Renal cortical epithelial cell (primary cell): ENCODE measurements around the gene PARD3. TPM values are rescaled to one million over a fixed set of nuclear protein-coding genes. Genes with fewer than 3 reads are reported as not detected.

Experiments used
- DNase-seq: peaks from one replicate; pipeline ENCODE4 v3.0.0-alpha.2; 2011; ENCODE audit warnings: low read depth
- total RNA-seq: library from RNA; depleted of rRNA; stranded (reverse); fragments of >200 nt; gene quantifications from 2 replicates; pipeline ENCODE4 v1.2.3, GENCODE V29; 2014

Gene PARD3
- total RNA-seq, 1 donor from 2014 or later, result 154 TPM

DNA sequence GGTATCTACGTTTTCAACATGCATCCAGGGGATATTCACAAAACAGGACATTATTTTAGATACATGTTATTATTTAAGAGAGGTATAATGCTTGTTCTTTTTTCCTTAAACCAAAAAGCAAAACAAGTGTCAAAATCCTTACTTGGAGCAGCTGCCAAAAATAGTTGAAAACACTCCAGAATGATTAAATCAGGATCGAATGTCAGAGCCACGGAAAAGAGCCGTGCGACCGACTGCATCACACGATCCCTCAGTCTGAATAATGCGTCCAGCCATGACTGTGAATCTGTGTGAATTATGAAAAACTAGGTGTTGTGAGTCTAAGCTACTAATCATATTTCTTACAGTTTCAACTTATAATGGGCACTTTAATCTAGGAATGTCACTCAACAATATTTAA, 126.0 kb downstream of the PARD3 start:
- DNase-seq, result no peak

DNA sequence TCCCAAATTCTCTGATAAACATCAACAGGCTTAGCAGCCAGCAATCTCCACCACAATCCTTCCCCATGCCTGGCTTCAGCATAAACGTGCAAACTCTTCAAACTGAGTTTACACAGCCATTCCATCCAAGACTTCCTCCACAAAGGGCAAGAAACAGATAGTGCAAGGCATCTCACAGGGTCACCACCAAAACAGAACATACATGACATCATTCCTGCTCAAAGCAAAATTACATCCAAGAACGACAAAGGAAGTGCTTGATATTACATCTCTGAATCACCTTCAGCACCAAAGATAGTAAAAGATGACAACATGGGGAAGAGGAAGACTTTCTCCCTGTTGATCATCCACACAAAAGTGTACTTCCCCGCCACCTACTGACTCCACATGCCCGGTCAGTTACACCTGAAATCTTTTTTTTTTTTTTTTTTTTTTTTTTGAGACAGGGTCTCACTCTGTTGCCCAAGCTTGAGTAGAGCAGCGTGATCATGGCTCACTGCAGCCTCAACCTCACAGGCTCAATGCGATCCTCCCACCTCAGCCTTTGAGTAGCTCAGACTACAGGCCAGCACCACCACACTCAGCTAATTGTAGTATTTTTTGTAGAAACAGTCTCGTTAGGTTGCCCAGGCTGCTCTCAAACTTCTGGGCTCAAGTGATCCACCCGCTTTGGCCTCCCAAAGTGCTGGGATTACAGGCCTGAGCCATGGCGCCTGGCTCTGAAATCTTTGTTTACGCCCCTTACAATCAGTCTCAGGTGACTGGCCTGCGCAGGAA, 127.5 kb downstream of the PARD3 start:
- DNase-seq, result no peak

DNA sequence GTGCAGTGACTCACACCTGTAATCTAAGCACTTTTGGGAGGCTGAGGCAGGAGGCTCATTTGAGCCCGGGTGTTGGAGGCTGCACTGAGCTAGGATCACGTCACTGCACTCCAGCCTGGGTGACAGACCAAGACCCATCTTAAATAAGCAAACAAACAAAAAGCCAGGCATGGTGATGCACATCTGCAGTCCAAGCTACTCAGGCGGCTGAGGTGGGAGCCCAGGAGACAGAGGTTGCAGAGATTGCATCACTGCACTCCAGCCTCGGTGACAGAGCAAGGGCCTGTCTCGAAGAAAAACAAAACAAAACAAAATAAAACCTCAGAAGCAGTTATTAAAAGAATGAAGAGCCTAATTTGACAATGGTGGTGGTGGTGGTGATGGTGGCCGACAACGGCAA, 132.5 kb downstream of the PARD3 start:
- no peak for DNase-seq

GRCh38 chr10:34681933-34682332, 133.2 kb downstream of the PARD3 start:
- DNase-seq, result no peak

DNA sequence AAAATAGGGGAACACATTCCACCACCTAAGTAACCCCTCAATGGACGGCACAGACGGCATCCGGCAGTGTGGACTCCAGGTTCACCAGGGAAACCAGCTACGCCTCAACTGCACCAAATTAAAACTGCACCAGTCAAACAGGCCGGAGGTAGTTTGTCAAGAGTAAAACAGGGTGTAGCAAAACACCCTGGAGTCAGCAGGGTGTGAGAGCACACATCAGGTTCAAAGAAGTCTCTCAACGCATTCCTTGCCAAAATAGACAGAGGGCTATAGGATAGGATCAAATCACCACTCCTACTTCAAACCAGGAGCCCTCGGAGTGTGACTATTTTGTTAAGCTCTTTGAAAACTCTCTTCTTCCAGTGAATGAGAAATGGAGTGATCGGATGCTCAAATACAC, 135.9 kb downstream of the PARD3 start:
- DNase-seq, result no peak

- DNase-seq, result no peak
Measured at GRCh38 chr10:34677591-34677990, 137.5 kb downstream of the PARD3 start.

GRCh38 chr10:34677132-34677531, 138.0 kb downstream of the PARD3 start:
- DNase-seq, result no peak

DNA sequence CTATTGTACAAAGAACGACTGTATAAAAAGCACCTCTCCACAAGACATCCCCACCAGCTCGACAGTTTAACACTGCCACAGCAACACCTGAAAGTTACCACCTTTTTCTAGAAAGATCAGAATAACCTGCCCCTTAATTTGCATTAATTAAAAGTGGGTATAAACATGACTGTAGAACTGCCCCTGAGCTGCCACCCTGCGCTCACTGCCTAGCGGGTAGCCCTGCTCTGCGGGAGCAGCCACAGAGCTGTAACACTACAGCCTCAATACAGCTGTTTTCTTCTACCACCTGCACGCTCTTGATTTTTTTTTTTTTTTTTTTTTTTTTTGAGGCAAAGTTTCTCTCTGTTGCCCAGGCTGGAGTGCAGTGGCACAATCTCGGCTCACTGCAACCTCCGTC, 140.9 kb downstream of the PARD3 start:
- DNase-seq, result no peak

GRCh38 chr10:34670081-34670480, 145.0 kb downstream of the PARD3 start:
- DNase-seq, result no peak

DNA sequence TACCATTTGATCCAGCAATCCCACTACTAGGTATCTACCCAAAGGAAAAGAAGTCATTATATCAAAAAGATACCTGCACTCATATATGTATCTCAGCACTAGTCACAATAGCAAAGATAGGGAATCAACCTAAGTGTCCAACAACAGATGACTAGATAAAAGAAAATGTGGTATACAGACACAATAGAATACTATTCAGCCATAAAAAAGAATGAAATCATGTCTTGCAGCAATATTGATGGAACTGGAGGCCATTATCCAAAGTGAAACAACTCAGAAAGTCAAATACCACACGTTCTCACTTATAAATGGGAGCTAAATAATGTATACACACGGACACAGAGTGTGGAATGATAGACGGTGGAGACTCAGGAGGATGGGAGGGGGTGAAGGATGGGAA, 146.0 kb downstream of the PARD3 start:
- no peak for DNase-seq

GRCh38 chr10:34667177-34667576, 147.9 kb downstream of the PARD3 start:
- no peak for DNase-seq

GRCh38 chr10:34666008-34666704, 148.9 kb downstream of the PARD3 start:
- DNase-seq, result peak; percentile 95

DNA sequence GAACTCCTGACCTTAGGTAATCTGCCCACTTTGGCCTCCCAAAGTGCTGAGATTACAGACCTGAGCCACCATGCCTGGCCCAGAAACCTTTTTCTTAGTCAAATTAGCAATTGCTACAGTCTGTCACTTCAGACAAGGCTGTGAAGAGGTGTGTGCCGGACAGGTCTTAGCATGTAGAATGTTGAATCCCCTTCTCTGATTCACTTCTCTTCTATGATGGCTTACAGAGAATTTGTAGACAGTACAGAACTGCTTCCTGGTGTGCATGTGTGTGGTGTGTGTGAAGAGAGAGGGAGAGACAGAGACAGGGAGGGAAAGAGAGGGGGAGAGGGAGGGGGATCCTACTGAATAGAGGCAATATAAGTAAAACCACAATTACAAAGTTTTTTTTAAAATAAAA, 150.4 kb downstream of the PARD3 start:
- no peak for DNase-seq

DNA sequence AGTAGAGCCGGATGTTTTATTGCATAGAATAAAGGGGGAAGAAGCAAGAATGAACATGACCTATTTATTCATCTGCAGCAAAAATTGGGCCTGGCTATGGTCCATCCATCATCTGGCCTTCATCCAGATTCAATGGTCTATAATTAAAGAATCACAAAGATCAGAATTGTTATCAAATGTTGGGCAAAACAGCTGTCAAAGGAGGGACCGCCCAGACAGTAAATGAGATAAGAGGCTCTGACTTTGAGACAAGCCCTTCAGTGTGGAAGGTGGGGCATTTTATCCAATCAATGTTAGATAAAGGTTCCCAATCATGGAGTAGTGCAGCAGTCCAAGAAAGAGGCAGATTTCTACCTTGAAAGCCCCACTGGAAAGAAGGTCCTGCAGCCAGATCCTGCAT, 153.5 kb downstream of the PARD3 start:
- DNase-seq, result no peak

DNA sequence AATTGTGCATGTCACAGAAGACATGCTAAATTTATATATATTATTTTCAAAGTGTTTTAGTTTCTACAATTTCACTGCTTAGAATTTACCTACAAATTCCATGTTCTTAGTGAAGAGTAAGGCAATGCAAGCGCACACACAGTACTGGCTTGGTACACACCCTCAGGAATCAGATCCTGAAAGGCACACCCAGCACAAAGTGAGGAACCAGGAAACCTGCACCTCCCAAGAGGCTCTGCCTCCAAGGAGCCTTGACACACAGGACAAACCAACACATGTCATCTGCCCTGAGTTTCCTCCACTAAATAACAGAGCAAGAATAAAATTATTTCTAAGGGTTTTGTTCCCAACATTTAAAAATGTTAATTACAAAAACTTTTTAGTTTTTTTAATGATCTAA, 156.2 kb downstream of the PARD3 start:
- DNase-seq, result no peak

DNA sequence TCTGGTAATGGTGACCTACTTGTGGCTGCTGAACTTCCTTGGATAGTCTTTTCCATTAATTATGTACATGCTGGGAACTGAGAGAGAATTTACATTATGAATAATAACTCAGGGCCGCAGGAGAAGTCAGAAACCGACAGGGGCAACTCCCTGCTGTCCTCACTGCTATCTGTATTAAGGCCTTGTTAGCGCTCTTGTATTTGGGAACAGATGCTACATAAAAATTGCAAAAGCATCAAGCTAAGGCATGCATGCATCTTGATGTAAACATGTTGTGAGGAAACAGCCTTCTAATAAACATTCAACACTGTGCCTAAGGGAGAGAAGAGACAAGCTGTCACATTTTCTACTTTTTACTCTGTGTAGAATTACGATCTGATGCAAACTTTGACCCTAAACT, 158.4 kb downstream of the PARD3 start:
- no peak for DNase-seq

- DNase-seq, result peak; percentile 80
Measured at GRCh38 chr10:34655286-34656170, 159.6 kb downstream of the PARD3 start.

DNA sequence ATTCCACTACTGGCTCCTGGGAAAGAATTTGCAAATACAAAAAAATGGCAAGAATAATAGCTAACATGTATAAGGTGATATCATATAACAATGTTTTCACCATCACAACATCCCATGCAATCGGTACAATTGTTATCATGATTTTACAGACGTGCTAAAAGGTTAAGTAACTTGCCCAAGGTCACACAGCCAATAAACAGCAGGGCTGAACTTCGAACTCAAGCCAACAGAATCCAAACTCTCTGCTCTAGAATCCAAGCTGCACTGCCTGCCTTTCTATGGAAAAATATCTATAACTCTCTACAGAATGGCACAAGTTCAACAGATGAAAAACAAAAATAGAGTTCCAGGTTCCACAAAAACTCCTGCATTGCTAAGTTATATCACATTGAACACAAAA, 160.9 kb downstream of the PARD3 start:
- no peak for DNase-seq

DNA sequence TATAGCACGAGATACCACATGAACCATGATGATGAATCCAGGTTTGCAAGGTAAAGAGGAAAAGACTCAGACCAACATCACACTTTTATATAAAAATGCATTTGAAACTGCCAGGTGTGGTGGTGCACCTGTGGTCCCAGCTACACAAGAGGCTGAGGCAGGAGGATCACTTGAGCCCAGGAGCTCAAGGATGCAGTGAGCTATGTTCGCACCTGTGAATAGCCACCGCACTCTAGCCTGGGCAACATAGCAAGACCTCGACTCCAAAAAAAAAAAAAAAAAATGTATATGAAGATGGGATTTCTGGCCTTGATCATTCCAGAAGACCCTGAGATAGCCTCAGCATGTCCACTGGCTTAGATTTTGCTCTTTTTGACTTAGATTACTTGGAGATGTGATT, 161.6 kb downstream of the PARD3 start:
- no peak for DNase-seq

GRCh38 chr10:34651416-34652195, 163.5 kb downstream of the PARD3 start:
- no peak for DNase-seq

DNA sequence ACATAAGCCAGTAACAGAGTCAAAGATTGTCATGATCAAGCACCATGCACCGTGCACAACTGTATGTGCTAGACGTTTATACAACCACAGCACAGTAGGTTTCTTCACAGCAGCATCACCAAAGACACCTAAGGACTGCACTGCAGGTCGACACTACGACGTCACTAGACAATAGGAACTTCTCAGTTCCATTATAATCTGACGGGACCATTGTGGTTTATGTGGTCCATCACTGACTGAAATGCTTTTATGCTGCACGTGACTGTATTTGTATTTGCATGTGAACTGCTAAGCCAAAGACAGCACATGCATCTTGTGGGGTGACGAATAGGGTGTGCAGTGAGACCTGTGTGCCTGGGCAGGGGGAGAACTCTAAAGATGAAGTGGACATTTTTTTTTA, 164.9 kb downstream of the PARD3 start:
- DNase-seq, result no peak

DNA sequence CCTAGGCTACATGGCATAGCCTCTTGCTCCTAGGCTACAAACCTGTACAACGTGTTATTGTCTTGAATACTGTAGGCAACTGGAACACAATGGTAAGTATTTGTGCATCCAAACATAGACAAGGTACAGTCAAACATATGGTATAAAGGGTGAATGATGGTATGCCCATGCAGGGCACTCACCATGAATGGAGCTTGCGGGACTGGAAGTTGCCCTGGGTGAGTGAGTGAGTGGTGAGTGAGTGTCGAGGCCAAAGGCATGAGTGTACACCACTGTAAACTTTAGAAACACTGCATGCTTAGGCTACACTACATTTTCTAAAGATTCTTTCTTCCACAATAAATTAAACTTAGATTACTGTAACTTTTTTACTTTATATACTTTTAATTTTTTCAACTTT, 165.7 kb downstream of the PARD3 start:
- DNase-seq, result no peak
